ENCODE data around the gene BPIFB2. TPM values are rescaled to one million over a fixed set of nuclear protein-coding genes. Genes with fewer than 3 reads are reported as not detected.
"Not testable (repeated sequence)": the region's sequence is repeated elsewhere in the genome, so short reads cannot be mapped to it uniquely, and the experiment has no call there.

The BPIFB2 gene
- total RNA-seq, 1 donor from 2014 or later = not detected

DNA sequence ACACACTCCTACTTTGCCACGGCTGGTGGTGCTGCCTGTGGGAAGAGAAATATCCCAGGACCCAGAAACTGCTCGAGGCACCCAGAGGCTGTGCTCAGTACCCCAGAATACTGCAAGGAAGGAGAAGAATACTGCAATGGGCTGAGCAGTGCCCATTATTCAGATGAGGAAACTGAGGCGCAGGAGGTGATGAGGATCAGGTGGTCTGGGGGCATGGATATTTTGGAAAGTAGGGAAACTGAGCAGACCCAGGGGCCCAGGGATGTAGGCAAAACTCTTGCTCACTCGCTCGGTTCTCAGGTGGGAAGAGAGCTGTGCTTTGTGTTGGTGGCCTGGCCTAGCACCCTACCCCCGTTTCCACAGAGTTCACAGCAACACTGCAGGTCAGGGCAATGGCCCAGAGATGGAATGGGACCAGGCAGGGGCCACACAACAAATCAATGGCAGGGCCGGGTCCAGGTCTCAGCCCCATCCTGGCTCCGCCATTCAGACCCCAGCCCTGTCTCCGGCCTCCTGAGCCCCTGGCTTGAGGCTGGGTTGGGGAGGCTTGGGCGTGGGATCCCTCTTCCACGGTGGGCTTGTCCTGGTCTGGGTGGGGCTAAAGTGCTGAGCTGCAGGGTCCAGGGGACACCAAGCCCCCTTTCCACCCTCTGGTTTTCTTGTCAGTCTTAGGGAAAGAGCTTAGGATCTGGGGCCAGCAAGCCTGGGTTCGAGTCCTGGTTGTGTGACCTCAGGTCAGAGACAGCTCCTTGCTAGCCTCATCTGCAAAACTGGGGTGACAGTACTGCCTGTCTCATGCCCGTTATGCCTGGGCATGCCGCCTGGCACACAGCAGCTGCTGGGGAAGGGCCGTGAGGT is 37.2 kb upstream of the BPIFB2 start:
- H3K27ac ChIP-seq = no peak overlapping the region
- H3K4me3 ChIP-seq = no peak overlapping the region
- DNase-seq (ENCODE audit: low spot score in 2 of 2) = peak in 1 of 2 donors; percentile 43
- TF ChIP-seq, protein P1, sequence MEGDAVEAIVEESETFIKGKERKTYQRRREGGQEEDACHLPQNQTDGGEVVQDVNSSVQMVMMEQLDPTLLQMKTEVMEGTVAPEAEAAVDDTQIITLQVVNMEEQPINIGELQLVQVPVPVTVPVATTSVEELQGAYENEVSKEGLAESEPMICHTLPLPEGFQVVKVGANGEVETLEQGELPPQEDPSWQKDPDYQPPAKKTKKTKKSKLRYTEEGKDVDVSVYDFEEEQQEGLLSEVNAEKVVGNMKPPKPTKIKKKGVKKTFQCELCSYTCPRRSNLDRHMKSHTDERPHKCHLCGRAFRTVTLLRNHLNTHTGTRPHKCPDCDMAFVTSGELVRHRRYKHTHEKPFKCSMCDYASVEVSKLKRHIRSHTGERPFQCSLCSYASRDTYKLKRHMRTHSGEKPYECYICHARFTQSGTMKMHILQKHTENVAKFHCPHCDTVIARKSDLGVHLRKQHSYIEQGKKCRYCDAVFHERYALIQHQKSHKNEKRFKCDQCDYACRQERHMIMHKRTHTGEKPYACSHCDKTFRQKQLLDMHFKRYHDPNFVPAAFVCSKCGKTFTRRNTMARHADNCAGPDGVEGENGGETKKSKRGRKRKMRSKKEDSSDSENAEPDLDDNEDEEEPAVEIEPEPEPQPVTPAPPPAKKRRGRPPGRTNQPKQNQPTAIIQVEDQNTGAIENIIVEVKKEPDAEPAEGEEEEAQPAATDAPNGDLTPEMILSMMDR (IDR thresholded peaks at IDR 0.05) = no peak
- intact Hi-C loops (cut with DNase I) = no loop called here
- no peaks in the 10 kb centered on the region for H3K27me3 ChIP-seq
- no peaks in the 10 kb centered on the region for H3K36me3 ChIP-seq
- H3K4me1 ChIP-seq = no peaks in the 10 kb centered on the region
- no peaks in the 10 kb centered on the region for H3K9me3 ChIP-seq

DNA sequence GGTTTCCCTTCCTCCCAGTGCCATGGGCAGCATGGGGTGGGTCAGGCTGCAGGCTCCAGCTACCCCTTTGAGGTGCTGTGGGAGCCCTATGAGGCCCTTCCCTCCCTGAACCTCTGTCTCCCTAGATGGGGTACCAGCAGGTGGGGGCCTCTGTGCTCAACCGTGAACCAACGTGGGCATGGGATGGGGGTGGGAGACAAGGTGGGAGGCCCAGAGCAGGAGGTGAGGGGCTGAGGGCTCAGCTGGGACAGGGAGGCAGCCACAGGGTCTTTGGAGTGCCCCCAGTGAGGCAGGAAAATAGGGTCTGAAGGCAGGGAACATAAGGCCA is 36.6 kb upstream of the BPIFB2 start:
- no peaks in the 10 kb centered on the region for H3K27me3 ChIP-seq

DNA sequence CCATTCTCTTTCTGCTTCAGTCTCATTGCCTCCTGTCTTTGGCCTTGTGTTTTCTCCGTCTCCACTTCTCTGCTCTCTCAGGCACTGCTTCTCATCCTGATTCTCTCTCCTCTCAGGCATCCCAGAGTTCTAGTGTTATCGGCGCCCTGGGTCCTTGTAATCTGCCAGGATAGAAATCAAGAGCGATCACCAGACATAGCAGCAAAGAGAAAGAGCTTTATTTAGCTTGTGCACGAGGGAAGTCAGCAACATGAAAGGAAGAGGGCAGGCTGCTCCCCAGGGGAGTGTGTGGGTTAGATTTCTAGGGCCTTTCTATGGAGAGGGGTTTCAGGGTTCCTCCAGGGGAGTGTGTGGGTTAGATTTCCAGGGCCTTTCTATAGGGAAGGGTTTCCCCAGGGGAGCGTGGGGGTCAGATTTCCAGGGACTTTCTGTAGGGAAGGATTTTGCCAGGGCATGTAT is 35.8 kb upstream of the BPIFB2 start:
- no peak overlapping the region for H3K4me3 ChIP-seq
- H3K36me3 ChIP-seq = no peaks in the 10 kb centered on the region
- H3K9me3 ChIP-seq = no peaks in the 10 kb centered on the region
- H3K27me3 ChIP-seq = no peaks in the 10 kb centered on the region
- peak in 1 of 2 donors; percentile 51 for DNase-seq (ENCODE audit: low spot score in 2 of 2)
- intact Hi-C loops (cut with DNase I) = no loop called here
- TF ChIP-seq, protein P1 (IDR thresholded peaks at IDR 0.05) = no peak
- no peaks in the 10 kb centered on the region for H3K4me1 ChIP-seq
- H3K27ac ChIP-seq = no peak overlapping the region

More for the DNA sequence above, 36.6 kb upstream of the BPIFB2 start:
- Histone ChIP-seq H3K4me3 (no peak overlapping the region), H3K4me1 (no peaks in the 10 kb centered on the region), H3K27ac (no peak overlapping the region), H3K36me3 (no peaks in the 10 kb centered on the region), H3K9me3 (no peaks in the 10 kb centered on the region)
- DNase-seq (ENCODE audit: low spot score in 2 of 2) = no peak
- TF ChIP-seq, protein P1 (IDR thresholded peaks at IDR 0.05) = no peak
- intact Hi-C loops (cut with DNase I) = no loop called here

DNA sequence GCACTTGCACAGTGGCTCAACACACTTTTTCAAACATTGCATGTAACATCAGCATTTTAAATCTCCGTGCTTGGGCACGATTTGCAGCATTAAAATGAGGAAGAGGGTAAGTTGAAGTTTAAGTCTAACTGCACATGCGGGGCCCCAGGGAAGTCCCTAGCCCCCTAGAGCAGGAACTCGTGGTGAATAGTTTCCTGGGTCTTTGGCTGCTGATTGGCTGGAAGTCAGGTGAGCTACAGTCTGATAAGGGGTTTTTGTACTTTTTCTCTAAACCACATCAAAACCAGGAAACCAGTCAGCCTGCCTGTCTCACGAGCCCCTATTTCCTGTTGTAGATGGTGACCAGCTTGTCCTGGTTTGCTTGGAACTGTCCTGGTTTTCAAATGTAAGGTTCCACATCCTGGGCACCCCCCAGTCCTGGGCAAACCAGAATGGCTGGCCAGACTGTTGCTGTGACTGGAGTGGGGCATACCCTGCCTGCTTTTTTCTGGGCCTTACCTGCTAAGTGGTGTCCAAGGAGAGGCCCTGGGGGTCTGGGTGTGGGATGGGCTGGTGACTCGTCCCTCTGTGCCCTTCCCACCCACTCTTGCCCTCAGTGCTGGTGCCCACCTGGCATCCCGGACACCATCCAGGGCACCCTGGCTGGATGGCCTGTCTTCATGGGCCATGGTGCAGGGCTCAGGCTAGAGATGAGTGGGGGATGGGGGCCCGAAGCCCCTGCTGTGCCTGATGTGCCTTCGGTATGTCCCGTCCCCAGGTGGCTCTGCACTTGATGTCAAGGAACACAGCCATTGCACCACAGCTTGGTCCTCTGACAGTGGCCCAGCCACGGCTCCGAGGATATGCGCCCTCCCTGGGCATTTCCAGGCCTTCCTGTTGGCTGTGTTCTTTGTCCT is 35.1 kb upstream of the BPIFB2 start:
- TF ChIP-seq, protein P1 (IDR thresholded peaks at IDR 0.05) = no peak
- Histone ChIP-seq H3K9me3 (no peaks in the 10 kb centered on the region), H3K27ac (no peak overlapping the region), H3K27me3 (no peaks in the 10 kb centered on the region), H3K36me3 (no peaks in the 10 kb centered on the region), H3K4me1 (no peaks in the 10 kb centered on the region), H3K4me3 (no peak overlapping the region)
- intact Hi-C loops (cut with DNase I) = no loop called here
- DNase-seq (ENCODE audit: low spot score in 2 of 2) = peak in 1 of 2 donors; percentile 61

DNA sequence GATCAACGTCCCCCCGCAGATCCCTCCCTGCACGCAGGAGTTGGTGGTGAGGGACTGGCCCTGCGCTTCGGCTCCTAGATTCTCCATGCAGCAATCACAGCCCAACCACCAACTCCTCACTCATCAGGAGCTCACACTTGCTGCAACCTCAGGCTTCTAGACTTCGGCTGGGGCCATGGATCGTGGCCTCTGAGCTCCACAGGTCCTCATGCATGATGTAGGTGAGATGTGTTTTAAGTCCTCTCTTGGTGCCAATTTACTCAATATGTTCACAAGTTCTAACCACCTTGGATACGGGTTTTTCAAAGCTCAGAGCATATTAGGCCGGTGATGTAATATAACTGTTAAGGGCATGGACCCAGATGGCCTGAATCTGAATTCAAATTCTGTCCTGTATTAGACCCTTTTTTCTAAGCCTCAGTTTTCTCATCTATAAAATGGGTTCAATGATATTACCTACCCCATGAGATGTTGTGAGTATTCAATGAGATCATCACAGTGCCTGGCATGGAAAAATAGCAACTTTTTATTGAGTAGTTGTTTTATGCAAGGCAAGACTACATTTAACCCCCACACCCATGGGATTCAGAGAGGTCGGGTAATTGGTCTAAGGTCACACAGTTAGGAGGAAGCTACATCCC is 34.3 kb upstream of the BPIFB2 start:
- Histone ChIP-seq H3K27me3 (no peaks in the 10 kb centered on the region), H3K4me3 (no peak overlapping the region), H3K4me1 (no peaks in the 10 kb centered on the region), H3K9me3 (no peaks in the 10 kb centered on the region), H3K36me3 (no peaks in the 10 kb centered on the region), H3K27ac (no peak overlapping the region)
- TF ChIP-seq, protein P1 (IDR thresholded peaks at IDR 0.05) = no peak
- intact Hi-C loops (cut with DNase I) = no loop called here
- peak in 1 of 2 donors; percentile 31 for DNase-seq (ENCODE audit: low spot score in 2 of 2)

DNA sequence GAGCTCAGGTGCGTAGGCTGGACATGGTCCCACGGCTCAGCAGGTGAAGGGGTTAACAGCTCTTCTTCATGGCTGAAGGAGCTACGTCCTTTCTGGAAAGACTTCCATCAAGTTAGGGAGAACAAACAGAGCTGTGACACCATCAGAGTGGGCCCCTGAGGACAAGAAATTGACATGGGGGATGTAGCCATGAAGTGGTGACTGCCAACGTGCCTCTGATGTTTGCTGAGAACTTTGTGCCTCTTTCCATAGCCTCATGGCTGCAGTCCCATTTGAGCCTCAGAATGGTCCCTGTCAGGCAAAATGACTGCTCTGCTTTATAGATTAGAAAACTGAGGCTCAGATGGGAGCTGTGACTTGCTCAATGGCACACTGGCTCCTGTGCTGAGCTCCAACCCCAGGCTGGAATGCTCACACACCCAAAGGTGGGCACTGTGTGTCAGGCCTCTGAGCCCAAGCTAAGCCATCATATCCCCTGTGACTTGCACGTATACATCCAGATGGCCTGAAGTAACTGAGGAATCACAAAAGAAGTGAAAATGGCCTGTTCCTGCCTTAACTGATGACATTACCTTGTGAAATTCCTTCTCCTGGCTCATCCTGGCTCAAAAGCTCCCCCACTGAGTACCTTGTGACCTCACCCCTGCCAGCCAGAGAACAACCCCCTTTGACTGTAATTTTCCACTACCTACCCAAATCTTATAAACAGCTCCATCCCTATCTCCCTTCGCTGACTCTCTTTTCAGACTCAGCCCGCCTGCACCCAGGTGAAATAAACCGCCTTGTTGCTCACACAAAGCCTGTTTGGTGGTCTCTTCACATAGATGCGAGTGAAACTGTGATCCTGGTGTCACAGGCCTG is 33.1 kb upstream of the BPIFB2 start:
- H3K27ac ChIP-seq; H3K9me3 ChIP-seq; H3K36me3 ChIP-seq; H3K27me3 ChIP-seq; H3K4me1 ChIP-seq; H3K4me3 ChIP-seq; intact Hi-C loops (cut with DNase I): not testable (repeated sequence)
- DNase-seq (ENCODE audit: low spot score in 2 of 2) = peak in 1 of 2 donors; percentile 40

DNA sequence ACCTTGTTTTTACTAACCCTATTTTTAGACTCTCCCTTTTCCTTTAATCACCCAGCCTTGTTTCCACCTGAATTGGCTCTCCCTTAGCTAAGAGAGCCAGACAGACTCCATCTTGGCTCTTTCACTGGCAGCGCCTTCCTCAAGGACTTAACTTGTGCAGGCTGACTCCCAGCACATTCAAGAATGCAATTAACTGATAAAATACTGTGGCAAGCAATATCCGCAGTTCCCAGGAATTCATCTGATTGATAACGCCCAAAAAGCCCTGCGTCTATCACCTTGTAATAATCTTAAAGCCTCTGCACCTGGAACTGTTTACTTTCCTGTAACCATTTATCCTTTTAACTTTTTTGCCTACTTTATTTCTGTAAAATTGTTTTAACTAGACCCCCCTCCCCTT is 32.4 kb upstream of the BPIFB2 start:
- H3K9me3 ChIP-seq; H3K4me1 ChIP-seq; intact Hi-C loops (cut with DNase I); H3K36me3 ChIP-seq; H3K27me3 ChIP-seq; DNase-seq (ENCODE audit: low spot score in 2 of 2); H3K4me3 ChIP-seq; H3K27ac ChIP-seq: not testable (repeated sequence)

Measured in ascending aorta (tissue), 2 donors.